H7 (cell line): Measurements from ENCODE around the gene ADGRD2. TPM values are rescaled to one million over a fixed set of nuclear protein-coding genes. Genes with fewer than 3 reads are reported as not detected.

ENCODE experiments used
- DNase-seq: peaks from one replicate; pipeline ENCODE4 v3.0.0; 2012
- H3K27me3 ChIP-seq: 2 replicates; pipeline ENCODE4 v1.6.0; 2011; ENCODE audit warnings: mild to moderate bottlenecking, low read length; ENCODE audit not compliant: control insufficient read depth, insufficient read depth
- H3K36me3 ChIP-seq: replicated peaks from 2 replicates; pipeline ENCODE4 v1.5.1; 2011; ENCODE audit warnings: low read length; ENCODE audit not compliant: control insufficient read depth, insufficient read depth
- H3K4me3 ChIP-seq: 2 replicates; pipeline ENCODE4 v1.5.1; 2011; ENCODE audit warnings: low read depth, mild to moderate bottlenecking, control low read depth, low read length, moderate library complexity; ENCODE audit not compliant: insufficient read depth
- total RNA-seq: library from RNA; depleted of rRNA; stranded (reverse); fragments of >200 nt; shearing (Covaris generic); gene quantifications from 2 replicates; pipeline ENCODE4 v1.2.3, GENCODE V29; 2014

ADGRD2 gene
- total RNA-seq, 1 experiment from 2014 or later, result not detected

GRCh38 chr9:124475158-124475867 is 25.1 kb downstream of the ADGRD2 start:
- H3K36me3 ChIP-seq, result no peaks in the 10 kb centered on the region
- no peak overlapping the region for H3K4me3 ChIP-seq
- peaks cover 35% of the 10 kb centered on the region for H3K27me3 ChIP-seq
- DNase-seq, result peak; percentile 91

GRCh38 chr9:124475868-124476690 is 25.8 kb downstream of the ADGRD2 start:
- Histone ChIP-seq H3K4me3 (no peak overlapping the region), H3K36me3 (no peaks in the 10 kb centered on the region), H3K27me3 (peaks cover 35% of the 10 kb centered on the region)
- DNase-seq, result no peak

GRCh38 chr9:124477211-124477647 is 27.0 kb downstream of the ADGRD2 start:
- Histone ChIP-seq H3K4me3 (peak overlapping the region; percentile 49), H3K36me3 (no peaks in the 10 kb centered on the region), H3K27me3 (peaks cover 38% of the 10 kb centered on the region)
- peak; percentile 86 for DNase-seq

GRCh38 chr9:124477648-124478285 is 27.5 kb downstream of the ADGRD2 start:
- Histone ChIP-seq H3K4me3 (peak overlapping the region; percentile 49), H3K27me3 (peaks cover 38% of the 10 kb centered on the region), H3K36me3 (no peaks in the 10 kb centered on the region)
- DNase-seq, result peak; percentile 89

GRCh38 chr9:124478354-124478753 is 28.1 kb downstream of the ADGRD2 start:
- DNase-seq, result no peak
- H3K36me3 ChIP-seq, result no peaks in the 10 kb centered on the region
- peak overlapping the region; percentile 49 for H3K4me3 ChIP-seq
- peaks cover 38% of the 10 kb centered on the region for H3K27me3 ChIP-seq

GRCh38 chr9:124479371-124479770 is 29.1 kb downstream of the ADGRD2 start:
- Histone ChIP-seq H3K36me3 (no peaks in the 10 kb centered on the region), H3K27me3 (peaks cover 38% of the 10 kb centered on the region), H3K4me3 (no peak overlapping the region)

GRCh38 chr9:124479947-124480620 is 29.8 kb downstream of the ADGRD2 start:
- DNase-seq, result no peak
- Histone ChIP-seq H3K27me3 (peaks cover 38% of the 10 kb centered on the region), H3K4me3 (no peak overlapping the region), H3K36me3 (no peaks in the 10 kb centered on the region)

More at GRCh38 chr9:124479371-124479770, 29.1 kb downstream of the ADGRD2 start:
- no peak for DNase-seq

- peaks cover 38% of the 10 kb centered on the region for H3K27me3 ChIP-seq
- no peaks in the 10 kb centered on the region for H3K36me3 ChIP-seq
- no peak overlapping the region for H3K4me3 ChIP-seq
- peak; percentile 97 for DNase-seq
Observed at GRCh38 chr9:124480621-124480981, 30.4 kb downstream of the ADGRD2 start.

GRCh38 chr9:124481115-124481514 is 30.9 kb downstream of the ADGRD2 start:
- Histone ChIP-seq H3K4me3 (no peak overlapping the region), H3K36me3 (no peaks in the 10 kb centered on the region), H3K27me3 (peaks cover 36% of the 10 kb centered on the region)
- DNase-seq, result no peak

- Histone ChIP-seq H3K27me3 (peaks cover 30% of the 10 kb centered on the region), H3K36me3 (no peaks in the 10 kb centered on the region), H3K4me3 (peak overlapping the region; percentile 19; the same call in 1 of the 2 replicates)
- peak; percentile 97 for DNase-seq
Observed at GRCh38 chr9:124482431-124483031, 32.3 kb downstream of the ADGRD2 start.

- Histone ChIP-seq H3K27me3 (peaks cover 24% of the 10 kb centered on the region), H3K36me3 (no peaks in the 10 kb centered on the region), H3K4me3 (no peak overlapping the region)
- DNase-seq, result no peak
Observed at GRCh38 chr9:124483481-124483880, 33.2 kb downstream of the ADGRD2 start.

GRCh38 chr9:124485201-124485600 is 35.0 kb downstream of the ADGRD2 start:
- no peak for DNase-seq
- Histone ChIP-seq H3K4me3 (no peak overlapping the region), H3K27me3 (peaks cover 9% of the 10 kb centered on the region), H3K36me3 (no peaks in the 10 kb centered on the region)

- no peaks in the 10 kb centered on the region for H3K36me3 ChIP-seq
- no peak for DNase-seq
- peaks cover 9% of the 10 kb centered on the region for H3K27me3 ChIP-seq
- no peak overlapping the region for H3K4me3 ChIP-seq
Observed at GRCh38 chr9:124485936-124486335, 35.7 kb downstream of the ADGRD2 start.

- DNase-seq, result no peak
- Histone ChIP-seq H3K36me3 (no peaks in the 10 kb centered on the region), H3K27me3 (peaks cover 7% of the 10 kb centered on the region; the same call in 1 of the 2 replicates), H3K4me3 (no peak overlapping the region)
Observed at GRCh38 chr9:124486778-124487259, 36.6 kb downstream of the ADGRD2 start.
